Fibroblast of villous mesenchyme (primary cell): ENCODE data around the gene MAGI1. TPM values are rescaled to one million over a fixed set of nuclear protein-coding genes. Genes with fewer than 3 reads are reported as not detected.

ENCODE experiments used
- DNase-seq: peaks from one replicate; pipeline ENCODE4 v3.0.0-alpha.2; 2010; ENCODE audit warnings: low read depth
- H3K4me3 ChIP-seq: 2 replicates; pipeline ENCODE4 v1.5.1; 2011; ENCODE audit warnings: low read depth, mild to moderate bottlenecking, low read length
- total RNA-seq: library from RNA; depleted of rRNA; stranded (reverse); fragments of >200 nt; gene quantifications from 2 replicates; pipeline ENCODE4 v1.2.3, GENCODE V29; 2012
- TF ChIP-seq, protein P1 (sequence below): IDR thresholded peaks from 2 replicates; pipeline ENCODE4 v1.5.1; 2012; ENCODE audit warnings: low read depth, mild to moderate bottlenecking, low read length; ENCODE audit not compliant: insufficient read depth

Gene MAGI1
- total RNA-seq, 1 donor = 20.7 TPM

DNA sequence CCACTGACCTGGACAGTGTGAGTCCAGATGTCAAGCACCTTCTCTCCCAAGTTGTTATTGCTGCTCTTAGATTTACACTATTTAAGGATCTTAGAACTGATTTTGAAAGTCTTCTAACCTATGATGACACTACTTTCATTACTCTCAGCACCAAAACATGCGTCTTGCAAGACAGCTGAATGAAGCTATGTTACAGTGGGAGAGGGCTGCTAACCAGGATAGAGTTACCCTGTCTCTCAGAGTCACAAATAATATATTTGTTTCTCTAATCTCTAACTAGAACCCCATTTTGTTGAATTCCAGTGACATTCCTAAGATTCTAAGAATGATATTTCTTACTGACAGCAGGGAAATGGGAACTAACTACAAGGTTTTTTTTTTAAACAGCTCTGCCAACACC lies 455.5 kb downstream of the MAGI1 start:
- H3K4me3 ChIP-seq = no peak overlapping the region
- DNase-seq = peak; percentile 14
- TF ChIP-seq, protein P1, sequence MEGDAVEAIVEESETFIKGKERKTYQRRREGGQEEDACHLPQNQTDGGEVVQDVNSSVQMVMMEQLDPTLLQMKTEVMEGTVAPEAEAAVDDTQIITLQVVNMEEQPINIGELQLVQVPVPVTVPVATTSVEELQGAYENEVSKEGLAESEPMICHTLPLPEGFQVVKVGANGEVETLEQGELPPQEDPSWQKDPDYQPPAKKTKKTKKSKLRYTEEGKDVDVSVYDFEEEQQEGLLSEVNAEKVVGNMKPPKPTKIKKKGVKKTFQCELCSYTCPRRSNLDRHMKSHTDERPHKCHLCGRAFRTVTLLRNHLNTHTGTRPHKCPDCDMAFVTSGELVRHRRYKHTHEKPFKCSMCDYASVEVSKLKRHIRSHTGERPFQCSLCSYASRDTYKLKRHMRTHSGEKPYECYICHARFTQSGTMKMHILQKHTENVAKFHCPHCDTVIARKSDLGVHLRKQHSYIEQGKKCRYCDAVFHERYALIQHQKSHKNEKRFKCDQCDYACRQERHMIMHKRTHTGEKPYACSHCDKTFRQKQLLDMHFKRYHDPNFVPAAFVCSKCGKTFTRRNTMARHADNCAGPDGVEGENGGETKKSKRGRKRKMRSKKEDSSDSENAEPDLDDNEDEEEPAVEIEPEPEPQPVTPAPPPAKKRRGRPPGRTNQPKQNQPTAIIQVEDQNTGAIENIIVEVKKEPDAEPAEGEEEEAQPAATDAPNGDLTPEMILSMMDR = no peak

DNA sequence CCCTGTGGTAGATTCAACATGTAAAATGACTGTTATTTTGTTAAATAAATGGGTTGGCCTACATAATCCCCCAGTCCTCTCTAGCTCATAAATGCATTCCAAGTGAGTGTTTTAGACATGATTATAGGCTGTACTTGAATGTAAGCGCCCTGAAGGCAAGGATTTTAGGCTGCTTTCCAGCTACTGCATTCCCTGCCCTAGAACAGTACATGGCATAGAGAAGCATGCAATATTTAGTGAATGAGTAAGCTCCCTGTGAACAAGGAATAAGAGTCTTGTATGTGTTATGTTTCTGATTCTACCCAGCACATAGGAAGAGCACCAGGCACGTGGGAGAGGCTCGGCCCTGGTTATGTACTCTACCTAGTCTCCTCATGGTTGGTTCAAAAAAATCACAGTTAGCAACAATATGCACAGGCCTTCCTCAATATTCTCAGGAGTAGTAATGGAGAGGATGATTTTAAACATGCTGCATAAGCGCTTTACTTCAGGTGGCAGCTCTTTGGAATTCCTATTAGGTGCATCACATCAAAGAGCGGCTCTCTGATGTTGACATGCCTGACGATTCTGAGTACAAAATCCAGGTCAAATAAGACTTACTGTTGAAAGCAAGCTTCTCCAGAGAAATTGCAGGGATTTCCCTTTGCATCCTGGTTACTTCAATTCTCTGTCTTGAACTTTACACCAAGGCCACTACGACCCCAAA lies 456.6 kb downstream of the MAGI1 start:
- no peak for DNase-seq
- TF ChIP-seq, protein P1 = no peak
- H3K4me3 ChIP-seq = no peak overlapping the region

DNA sequence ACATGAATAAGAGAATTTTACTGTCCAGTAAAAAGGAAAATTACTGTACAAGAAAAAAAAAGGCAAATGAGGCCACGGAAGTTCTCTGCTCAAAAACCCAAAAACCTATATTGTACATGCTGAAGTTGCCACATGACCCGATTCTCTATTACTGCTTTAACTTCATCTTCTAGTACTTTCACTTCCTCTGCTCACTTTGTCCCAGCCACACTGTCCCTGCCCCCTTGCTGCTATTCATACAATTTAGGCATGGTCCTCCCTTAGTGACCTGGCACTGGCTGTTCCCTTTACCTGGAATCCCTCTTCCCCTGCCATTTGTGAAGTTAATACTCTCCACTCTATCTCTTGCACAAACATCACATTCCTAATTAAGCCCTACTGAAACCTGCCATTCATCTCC lies 457.4 kb downstream of the MAGI1 start:
- DNase-seq = no peak
- H3K4me3 ChIP-seq = no peak overlapping the region
- TF ChIP-seq, protein P1 = no peak

DNA sequence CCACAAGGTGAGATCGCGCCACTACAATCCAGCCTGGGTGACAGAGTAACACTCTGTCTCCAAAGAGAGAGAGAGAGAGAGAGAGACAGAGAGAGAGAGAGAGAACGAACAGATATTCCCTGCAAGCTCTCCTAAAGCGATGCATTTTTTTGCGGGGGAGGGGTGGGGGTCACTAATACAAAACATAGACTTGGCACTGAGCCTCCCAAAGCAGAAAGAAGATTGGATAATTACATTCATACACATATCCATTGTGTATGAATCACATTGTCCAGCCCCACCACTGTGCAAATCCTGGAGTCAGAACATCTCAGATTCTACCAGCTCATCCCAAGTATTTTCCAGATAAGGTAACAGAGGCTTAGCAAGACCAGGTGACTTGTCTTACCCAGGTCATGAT lies 459.9 kb downstream of the MAGI1 start:
- H3K4me3 ChIP-seq = no peak overlapping the region
- DNase-seq = no peak
- TF ChIP-seq, protein P1 = no peak

DNA sequence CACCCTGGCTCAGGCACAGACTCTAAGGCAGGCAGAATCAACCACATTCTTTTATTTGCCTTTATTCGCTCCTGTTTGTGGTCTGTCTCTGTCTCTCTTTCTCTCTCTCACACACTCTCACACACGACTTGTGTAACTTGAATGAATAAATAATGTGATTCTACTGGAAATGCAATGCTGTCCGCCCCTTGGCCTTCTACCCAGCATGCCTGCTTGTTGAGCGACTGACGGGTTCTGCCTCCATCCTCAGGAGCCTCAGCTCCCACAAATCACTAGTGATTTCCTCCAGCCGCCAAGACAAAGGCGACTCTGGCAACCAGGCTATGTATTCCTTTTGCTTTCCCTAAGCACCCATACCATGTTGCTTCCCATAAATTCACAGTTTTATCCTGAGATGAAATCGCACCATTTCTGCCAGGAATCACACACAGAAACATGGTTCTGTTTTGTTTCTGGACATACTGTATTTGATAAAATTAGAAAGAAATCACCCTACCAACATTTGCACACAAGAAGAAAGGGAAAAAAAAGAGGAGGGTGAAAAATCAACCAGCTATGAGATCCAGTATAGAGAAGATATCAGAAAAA lies 460.8 kb downstream of the MAGI1 start:
- DNase-seq = no peak
- H3K4me3 ChIP-seq = no peak overlapping the region
- TF ChIP-seq, protein P1 = no peak

DNA sequence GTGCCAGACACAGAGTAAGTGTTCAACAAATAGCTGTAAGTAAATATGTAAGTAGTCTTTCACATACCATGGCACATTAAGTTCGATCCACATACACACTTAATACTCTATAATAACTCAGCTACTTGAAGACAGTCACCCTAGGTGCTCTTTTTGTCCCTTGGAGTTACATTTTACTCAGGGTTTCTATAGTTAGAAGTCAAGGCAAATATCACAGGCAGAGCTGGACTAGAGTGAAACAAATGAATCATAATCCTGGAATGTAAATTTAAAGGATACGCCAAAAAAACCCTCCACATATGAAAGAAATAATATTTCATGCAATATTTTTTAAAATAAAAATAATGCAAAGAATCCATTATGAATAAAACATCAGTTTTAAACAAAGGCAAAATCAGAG lies 461.8 kb downstream of the MAGI1 start:
- peak; percentile 10 for DNase-seq
- no peak overlapping the region for H3K4me3 ChIP-seq
- TF ChIP-seq, protein P1 = no peak
